Activated CD4-positive, alpha-beta T cell treated with anti-CD3 and anti-CD28 coated beads, Interleukin-2, amount 50 U/mL, for 48 hours (primary cell): ENCODE results near the gene ARHGAP24.

Source experiments
- DNase-seq, 2 experiments: peaks; one replicate each; pipeline ENCODE4 v3.0.0-alpha.2; 2020

ARHGAP24 gene

DNA sequence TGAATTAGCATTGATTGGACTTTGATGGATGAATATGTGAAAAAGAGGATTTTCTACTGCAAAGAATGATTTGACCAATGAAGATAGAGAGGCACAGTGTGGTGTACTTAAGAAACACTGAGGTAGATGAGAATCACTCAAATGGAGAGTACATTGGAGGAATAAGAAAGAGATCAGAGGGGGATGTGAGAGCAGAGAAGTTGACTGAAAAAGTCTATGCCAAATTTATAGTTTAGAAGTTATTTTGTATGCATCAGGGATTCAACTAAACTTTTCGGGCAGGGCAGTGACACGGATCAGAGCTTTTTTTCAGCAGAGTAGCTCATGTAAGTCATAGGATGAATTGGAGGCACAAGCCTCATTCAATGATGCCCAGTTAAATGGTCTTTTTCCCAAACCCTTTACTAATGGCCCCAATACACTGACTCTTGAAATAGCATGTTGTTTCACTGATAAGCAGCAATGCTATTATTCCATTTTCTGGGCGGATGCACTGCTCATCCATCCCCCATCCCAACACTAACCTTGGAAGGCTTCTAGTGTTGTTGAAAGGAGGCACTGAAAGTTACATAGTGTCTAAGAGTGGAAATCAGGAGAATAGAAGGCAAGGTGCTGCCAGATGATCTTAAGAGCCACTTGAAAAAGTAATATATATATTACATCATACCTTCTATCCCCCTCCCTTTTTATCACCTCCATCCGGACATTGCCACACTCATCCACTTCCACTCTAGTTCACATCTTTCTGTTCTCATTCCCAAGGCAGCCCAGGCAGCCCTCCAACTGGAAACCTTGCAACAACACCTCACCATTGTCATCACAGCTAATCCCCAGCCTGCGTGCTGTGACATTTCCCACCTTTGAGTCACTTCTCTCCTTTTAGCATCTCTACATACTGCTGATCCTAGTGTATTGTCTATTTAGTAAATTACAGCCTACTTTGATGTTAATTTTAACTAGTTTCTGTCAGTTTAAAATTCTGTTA lies 46.1 kb downstream of the ARHGAP24 start:
- DNase-seq = no peak

DNA sequence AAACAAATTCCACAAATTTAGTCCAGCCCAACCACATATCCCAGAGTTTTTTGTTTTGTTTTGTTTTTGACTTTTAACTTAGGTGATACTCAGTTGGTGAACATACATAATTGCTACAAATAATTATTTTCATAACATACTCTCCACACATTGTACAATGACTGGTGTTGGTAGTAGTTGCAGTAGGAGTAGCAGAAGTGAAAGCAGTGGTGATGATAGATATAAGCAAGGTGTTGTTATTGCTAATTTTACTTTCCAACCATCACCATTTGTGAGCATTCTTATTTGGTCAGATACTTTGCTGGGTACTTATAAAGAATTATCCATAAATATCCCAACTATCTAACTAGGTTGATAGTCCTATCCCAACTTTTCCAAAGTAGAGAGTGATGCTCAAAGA lies 47.3 kb downstream of the ARHGAP24 start:
- no peak for DNase-seq

- DNase-seq = no peak
These were observed 47.9 kb downstream of the ARHGAP24 start for GRCh38 chr4:85522836-85523235.

DNA sequence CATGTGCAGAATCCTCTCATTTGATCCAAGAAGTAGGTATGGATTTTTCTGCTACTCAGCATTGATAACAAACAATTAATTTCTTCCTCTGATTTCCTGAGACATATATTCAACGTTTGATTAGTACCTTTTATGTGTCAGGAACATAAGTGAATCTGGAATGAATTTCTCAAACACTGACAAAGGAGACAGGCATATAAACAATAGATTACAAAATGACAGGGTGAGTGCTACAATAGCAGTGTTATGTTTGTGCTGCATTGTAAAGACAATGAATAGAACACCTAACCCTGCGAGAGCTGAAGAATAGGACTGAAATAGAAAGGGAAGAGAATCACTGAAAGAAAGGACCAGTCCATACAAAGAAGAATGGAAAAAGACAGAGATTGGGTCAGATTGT lies 52.9 kb downstream of the ARHGAP24 start:
- DNase-seq = no peak

- no peak for DNase-seq
These were observed 56.8 kb downstream of the ARHGAP24 start for GRCh38 chr4:85531560-85532341.

DNA sequence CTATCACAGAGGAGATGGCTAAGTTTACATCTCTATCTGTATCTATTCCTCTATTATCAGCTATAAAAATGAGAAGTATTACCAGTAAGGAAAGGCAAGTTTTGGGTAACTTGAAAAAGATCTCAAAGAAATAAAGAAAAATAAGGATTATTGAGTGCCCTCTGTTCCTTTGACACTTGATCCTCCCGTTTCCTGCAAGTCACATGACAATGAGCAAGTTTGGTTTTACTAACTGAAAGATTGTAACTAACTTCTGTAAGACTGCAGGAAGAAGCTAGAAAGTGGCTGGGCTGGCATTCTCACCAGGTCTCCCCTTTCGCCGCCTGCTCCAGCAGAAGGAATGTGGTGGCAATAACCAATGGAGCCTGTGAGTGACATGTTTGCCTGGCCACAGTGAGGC lies 59.2 kb downstream of the ARHGAP24 start:
- no peak for DNase-seq

DNA sequence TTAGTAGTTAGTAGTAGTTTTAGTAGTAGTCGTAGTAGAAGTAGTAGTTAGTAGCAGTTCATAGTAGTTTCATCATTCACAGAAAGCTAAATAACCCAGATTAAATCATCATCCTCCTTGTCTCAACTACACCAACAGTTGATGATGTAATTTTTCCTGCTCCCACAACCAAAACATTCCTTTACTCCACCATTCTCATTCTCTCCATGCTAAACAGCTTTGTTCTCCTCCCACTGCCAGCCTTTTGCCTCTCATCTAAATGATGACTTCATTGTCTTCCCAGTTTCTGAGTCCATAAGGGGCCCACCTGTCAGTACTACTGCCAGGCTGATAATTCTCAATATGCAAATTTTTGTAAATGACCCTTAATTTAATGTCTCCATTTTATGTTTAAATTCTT lies 68.9 kb downstream of the ARHGAP24 start:
- DNase-seq = no peak

DNA sequence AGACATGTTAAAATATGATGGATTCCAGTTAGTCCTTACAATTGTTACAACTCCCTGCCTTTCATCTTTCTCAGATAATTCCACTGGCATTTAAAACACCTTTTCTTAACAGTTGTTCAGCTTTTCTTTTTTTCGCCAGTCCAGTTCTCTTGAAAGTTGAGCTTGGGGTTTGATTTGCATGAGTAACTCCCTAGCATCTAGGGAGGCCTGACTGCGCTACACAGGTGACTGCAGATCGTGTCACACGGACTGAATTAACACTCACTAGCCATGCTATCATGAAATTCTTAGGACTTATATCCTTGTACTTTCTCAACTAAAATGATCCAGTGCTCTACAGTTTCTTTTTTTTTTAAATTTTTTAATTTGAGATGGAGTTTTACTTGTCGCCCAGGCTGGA lies 69.8 kb downstream of the ARHGAP24 start:
- DNase-seq = no peak

DNA sequence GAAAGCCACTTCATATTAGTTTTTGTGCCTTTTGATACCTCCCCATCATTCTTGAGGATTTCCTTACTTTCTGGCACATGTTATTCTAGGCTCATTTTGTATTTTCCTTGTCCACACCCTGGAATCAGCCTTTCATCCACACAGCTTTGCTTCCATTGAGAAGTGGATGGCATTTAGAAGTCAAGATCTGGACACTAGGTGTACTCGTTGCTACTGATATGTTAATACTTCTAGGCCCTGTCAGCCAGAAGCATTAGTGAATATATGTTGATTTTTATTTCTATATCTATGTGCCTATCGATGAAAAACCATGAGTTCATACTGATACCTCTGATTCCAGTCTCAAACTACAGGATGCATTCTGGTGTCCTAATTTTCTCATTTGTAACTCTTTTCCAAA lies 73.2 kb downstream of the ARHGAP24 start:
- no peak for DNase-seq

GRCh38 chr4:85548841-85549240 lies 73.9 kb downstream of the ARHGAP24 start:
- no peak for DNase-seq

GRCh38 chr4:85555206-85555605 lies 80.3 kb downstream of the ARHGAP24 start:
- DNase-seq = no peak

- DNase-seq = no peak
These were observed 81.3 kb downstream of the ARHGAP24 start for GRCh38 chr4:85556283-85556682.

GRCh38 chr4:85557016-85557901 lies 82.3 kb downstream of the ARHGAP24 start:
- no peak for DNase-seq

DNA sequence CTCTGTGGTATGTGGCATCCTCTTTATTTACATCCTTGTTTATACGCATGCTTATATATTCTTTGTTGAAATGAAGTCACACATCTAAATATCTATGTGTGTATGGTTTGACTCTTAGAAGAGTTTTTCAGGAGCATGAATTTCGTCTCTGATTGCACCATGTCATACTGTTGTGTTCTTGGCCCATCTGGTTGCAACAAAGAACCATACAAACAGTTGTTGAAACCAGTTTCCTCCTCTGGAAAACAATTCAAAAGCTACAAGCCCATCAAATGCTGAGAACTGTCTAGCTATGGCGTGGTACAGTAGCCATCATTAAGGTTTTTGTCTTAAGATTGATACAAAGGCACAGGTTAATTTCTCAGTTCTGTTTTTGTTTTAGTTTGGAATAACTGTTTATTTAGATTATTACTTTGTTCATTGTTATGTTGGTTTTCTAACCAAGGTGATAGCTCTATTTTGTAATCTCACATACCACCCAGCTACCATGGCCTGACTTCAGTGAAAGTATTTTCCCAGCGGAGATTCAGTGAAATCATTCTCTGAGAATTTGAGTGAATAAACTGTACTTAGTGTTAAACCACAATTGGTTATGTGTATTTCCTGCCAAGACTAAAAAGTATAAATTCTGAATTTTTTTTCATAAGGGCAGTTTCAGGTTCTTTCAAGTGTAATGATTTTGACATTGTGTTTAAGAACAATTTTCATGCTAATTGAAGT lies 91.0 kb downstream of the ARHGAP24 start:
- no peak for DNase-seq

DNA sequence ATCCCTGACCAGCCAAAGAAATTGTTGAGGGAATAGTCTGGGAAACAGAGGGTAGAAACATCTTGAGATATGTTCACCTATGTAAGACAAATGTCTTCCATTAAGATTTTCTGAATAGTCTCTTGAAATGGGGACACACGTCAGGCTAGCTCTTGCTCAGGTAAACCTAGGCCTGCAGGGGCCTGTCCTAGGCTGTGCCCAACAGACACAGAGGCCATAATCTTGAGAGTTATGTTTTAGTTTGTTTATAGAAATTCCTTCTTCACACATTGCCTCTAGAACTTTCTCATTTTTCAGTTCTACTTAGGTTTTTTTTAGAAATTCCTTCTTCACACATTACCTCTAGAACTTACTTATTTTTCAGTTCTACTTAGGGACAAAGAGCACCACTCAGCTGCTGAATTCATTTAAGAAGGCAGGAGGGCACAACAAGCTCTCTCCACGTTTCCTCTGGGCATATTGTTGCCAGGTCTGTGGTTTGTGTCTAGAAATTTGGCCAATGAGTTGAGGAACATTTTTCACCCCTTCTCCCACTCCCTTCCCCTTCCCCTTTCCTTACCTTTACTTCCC lies 94.9 kb downstream of the ARHGAP24 start:
- no peak for DNase-seq

DNA sequence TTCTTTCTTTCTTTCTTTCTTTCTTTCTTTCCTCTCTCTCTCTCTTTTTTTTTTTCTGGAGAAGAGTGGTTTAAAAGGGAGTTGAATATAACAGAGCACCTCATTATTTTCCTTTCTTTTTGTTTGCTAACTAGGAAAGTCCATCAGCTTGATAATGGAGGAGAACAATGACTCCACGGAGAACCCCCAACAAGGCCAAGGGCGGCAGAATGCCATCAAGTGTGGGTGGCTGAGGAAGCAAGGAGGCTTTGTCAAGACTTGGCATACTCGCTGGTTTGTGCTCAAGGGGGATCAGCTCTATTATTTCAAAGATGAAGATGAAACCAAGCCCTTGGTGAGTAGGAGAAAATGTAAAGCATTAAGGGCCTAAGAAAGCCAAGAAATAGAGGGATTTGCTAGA lies 95.4 kb downstream of the ARHGAP24 start:
- DNase-seq = no peak

- no peak for DNase-seq
These were observed 96.1 kb downstream of the ARHGAP24 start for GRCh38 chr4:85571008-85571407.

DNA sequence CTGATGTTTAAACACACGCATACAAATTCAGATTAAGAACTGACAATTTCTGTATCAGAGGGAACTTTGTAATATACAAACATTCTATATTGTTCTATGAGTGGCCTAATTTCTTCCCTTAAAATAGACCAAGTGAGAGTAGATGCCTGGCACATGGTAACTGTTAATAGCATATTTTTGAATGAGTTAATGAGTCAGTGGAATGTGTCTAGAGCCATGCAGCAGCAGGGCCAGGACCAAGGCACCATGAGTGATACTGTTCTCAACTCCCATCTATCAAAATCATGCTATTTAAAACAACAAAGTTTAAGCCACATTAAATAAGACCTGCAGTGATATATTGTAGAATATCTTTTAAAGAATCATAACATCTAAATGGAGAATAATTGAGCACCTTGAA lies 98.3 kb downstream of the ARHGAP24 start:
- DNase-seq = no peak

GRCh38 chr4:85577307-85577706 lies 102.4 kb downstream of the ARHGAP24 start:
- DNase-seq = no peak

GRCh38 chr4:85579942-85580341 lies 105.0 kb downstream of the ARHGAP24 start:
- DNase-seq = no peak

DNA sequence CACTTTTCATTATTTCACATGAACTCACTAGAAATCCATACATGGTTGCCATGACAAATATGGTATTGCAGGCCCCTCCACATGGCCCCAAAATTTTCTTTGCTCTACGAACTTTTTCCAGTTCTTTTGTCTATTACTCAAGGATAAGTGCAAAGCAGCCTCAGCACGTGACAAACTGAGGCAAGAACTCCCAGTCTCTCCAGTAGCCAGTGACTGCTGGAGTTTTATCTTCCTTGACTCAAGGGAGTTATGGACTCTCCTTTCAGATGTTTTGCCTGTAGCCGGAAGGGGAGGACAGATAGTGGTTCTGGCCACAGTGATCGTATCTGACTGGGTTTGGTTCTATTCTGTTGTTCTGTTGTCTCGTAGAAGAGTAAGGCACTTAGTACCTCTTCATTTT lies 105.5 kb downstream of the ARHGAP24 start:
- no peak for DNase-seq

- no peak for DNase-seq
These were observed 113.0 kb downstream of the ARHGAP24 start for GRCh38 chr4:85587952-85588351.
